HL-60/S4 treated with retinoic acid at 250 ng/mL for 4 days and 3 days (cell line): ENCODE data around the gene PKP2.
"Not testable (repeated sequence)": the region's sequence is repeated elsewhere in the genome, so short reads cannot be mapped to it uniquely, and the experiment has no call there.

Source experiments
- in situ Hi-C: fragments of 300-500 bp; cut with MboI; formaldehyde crosslinking; loops from 2 replicates; pipeline ENCODE4 v1.7.0; 2022; ENCODE audit warnings: low sequenced_read_pairs

PKP2 gene

GRCh38 chr12:32897281-32897610 is 669 bp upstream of the PKP2 start:
- in situ Hi-C loops: no loop called here

GRCh38 chr12:32895688-32896431 is 717 bp downstream of the PKP2 start:
- in situ Hi-C loops: no loop called here

- in situ Hi-C loops: no loop called here
These were observed 2.0 kb downstream of the PKP2 start for GRCh38 chr12:32894566-32894965.

GRCh38 chr12:32893458-32893857 is 3.1 kb downstream of the PKP2 start:
- in situ Hi-C loops: no loop called here

- in situ Hi-C loops: no loop called here
These were observed 3.5 kb downstream of the PKP2 start for GRCh38 chr12:32893043-32893442.

GRCh38 chr12:32892369-32892768 is 4.2 kb downstream of the PKP2 start:
- in situ Hi-C loops: not testable (repeated sequence)

GRCh38 chr12:32891956-32892355 is 4.6 kb downstream of the PKP2 start:
- in situ Hi-C loops: no loop called here

- in situ Hi-C loops: no loop called here
These were observed 5.1 kb downstream of the PKP2 start for GRCh38 chr12:32891526-32891925.

GRCh38 chr12:32889011-32889760 is 7.4 kb downstream of the PKP2 start:
- in situ Hi-C loops: no loop called here

GRCh38 chr12:32887058-32887457 is 9.5 kb downstream of the PKP2 start:
- in situ Hi-C loops: no loop called here

GRCh38 chr12:32885831-32886230 is 10.7 kb downstream of the PKP2 start:
- in situ Hi-C loops: no loop called here

GRCh38 chr12:32884962-32885361 is 11.6 kb downstream of the PKP2 start:
- in situ Hi-C loops: no loop called here

GRCh38 chr12:32881702-32882101 is 14.9 kb downstream of the PKP2 start:
- in situ Hi-C loops: no loop called here

- in situ Hi-C loops: no loop called here
These were observed 15.5 kb downstream of the PKP2 start for GRCh38 chr12:32881107-32881506.

GRCh38 chr12:32879066-32879465 is 17.5 kb downstream of the PKP2 start:
- in situ Hi-C loops: not testable (repeated sequence)

- in situ Hi-C loops: no loop called here
These were observed 18.7 kb downstream of the PKP2 start for GRCh38 chr12:32877601-32878459.

GRCh38 chr12:32876004-32876403 is 20.6 kb downstream of the PKP2 start:
- in situ Hi-C loops: no loop called here

- in situ Hi-C loops: no loop called here
These were observed 21.6 kb downstream of the PKP2 start for GRCh38 chr12:32874975-32875374.

- in situ Hi-C loops: no loop called here
These were observed 22.5 kb downstream of the PKP2 start for GRCh38 chr12:32874078-32874477.

- in situ Hi-C loops: not testable (repeated sequence)
These were observed 24.2 kb downstream of the PKP2 start for GRCh38 chr12:32872416-32872815.

- in situ Hi-C loops: no loop called here
These were observed 25.9 kb downstream of the PKP2 start for GRCh38 chr12:32870716-32871115.

GRCh38 chr12:32868885-32869284 is 27.7 kb downstream of the PKP2 start:
- in situ Hi-C loops: no loop called here
